ENCODE results near the gene CXCL12. TPM values are rescaled to one million over a fixed set of nuclear protein-coding genes. Genes with fewer than 3 reads are reported as not detected.

The CXCL12 gene
- total RNA-seq, 4 donors from 2014 or later: 44.7 to 81.2 (median 56.9) TPM

DNA sequence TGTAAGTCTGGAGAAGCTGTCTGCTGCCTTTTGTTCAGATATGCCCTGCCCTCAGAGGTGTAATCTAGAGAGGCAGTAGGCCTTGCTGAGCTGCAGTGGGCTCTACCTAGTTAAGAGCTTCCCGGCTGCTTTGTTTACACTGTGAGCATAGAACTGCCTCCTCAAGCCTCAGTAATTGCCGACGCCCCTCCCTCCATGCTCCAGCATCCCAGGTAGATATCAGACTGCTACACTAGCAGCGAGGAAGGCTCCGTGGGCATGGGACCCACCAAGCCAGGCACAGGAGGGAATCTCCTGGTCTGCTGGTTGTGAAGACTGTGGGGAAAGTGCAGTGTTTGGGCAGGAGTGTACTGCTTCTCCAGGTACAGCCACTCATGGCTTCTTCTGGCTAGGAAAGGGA lies 26.4 kb upstream of the CXCL12 start:
- no peaks in the 10 kb centered on the region for H3K36me3 ChIP-seq
- 80% methylated on average over 1 of the region's 5 CpGs; no CpG with 5 or more reads in 1 of the 2 donors for WGBS, 2 donors (ENCODE audit: low coverage in 1 of 2)
- H3K4me1 ChIP-seq: peaks cover 0 to 2% (median 1%) of the 10 kb centered on the region in 3 donors
- peaks cover 0 to 30% (median 0%) of the 10 kb centered on the region in 3 donors for H3K9me3 ChIP-seq
- TF ChIP-seq, protein P1, sequence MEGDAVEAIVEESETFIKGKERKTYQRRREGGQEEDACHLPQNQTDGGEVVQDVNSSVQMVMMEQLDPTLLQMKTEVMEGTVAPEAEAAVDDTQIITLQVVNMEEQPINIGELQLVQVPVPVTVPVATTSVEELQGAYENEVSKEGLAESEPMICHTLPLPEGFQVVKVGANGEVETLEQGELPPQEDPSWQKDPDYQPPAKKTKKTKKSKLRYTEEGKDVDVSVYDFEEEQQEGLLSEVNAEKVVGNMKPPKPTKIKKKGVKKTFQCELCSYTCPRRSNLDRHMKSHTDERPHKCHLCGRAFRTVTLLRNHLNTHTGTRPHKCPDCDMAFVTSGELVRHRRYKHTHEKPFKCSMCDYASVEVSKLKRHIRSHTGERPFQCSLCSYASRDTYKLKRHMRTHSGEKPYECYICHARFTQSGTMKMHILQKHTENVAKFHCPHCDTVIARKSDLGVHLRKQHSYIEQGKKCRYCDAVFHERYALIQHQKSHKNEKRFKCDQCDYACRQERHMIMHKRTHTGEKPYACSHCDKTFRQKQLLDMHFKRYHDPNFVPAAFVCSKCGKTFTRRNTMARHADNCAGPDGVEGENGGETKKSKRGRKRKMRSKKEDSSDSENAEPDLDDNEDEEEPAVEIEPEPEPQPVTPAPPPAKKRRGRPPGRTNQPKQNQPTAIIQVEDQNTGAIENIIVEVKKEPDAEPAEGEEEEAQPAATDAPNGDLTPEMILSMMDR (IDR thresholded peaks at IDR 0.05): no peak
- TF ChIP-seq POLR2A (IDR thresholded peaks at IDR 0.05) (no peak), EP300 (IDR thresholded peaks at IDR 0.05) (no peak), POLR2AphosphoS5 (IDR thresholded peaks at IDR 0.05) (no peak)
- ATAC-seq: no peak
- no peaks in the 10 kb centered on the region for H3K27me3 ChIP-seq
- H3K4me3 ChIP-seq: no peak overlapping the region
- H3K27ac ChIP-seq: no peak overlapping the region

DNA sequence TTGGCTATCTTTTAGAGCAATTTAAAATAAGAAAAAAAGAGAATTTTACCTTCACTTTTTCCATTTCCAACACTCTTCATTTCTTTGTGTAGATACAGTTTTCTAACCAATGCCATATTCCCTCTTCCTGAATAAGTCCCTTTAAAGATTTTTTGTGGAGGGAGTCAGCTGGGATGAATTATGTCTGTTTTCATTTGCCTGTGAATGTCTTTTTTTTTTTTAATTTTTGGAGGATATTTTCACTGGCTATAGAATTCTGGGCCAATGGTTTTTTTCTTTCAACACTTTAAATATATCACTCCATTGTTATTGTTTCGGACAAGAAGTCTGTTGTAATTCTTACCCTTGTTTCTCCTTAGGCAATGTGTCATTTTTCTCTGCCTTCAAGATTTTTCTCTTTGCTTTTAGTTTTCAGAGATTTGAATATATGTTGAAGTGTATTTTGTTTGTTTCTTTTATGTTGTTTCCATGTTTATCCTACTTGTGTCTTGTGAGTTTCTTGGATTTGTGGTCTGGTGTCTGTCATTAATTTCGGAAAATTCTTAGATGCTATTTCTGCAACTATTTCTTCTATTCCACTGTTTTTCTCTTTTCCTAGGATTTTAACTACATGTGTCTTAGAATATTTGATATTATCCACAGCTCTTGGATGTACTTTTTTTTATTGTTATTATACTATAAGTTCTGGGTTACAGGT lies 20.0 kb upstream of the CXCL12 start:
- 86 to 100% methylated on average over 1 to 2 of the region's 2 CpGs for WGBS, 2 donors (ENCODE audit: low coverage in 1 of 2)
- no peaks in the 10 kb centered on the region for H3K36me3 ChIP-seq
- no peak overlapping the region for H3K4me3 ChIP-seq
- no peak for ATAC-seq
- H3K4me1 ChIP-seq: no peaks in the 10 kb centered on the region
- H3K9me3 ChIP-seq: peaks cover 0 to 8% (median 0%) of the 10 kb centered on the region in 3 donors
- H3K27ac ChIP-seq: no peak overlapping the region
- TF ChIP-seq, protein P1 (IDR thresholded peaks at IDR 0.05): no peak
- TF ChIP-seq EP300 (IDR thresholded peaks at IDR 0.05): no peak
- no peaks in the 10 kb centered on the region for H3K27me3 ChIP-seq

DNA sequence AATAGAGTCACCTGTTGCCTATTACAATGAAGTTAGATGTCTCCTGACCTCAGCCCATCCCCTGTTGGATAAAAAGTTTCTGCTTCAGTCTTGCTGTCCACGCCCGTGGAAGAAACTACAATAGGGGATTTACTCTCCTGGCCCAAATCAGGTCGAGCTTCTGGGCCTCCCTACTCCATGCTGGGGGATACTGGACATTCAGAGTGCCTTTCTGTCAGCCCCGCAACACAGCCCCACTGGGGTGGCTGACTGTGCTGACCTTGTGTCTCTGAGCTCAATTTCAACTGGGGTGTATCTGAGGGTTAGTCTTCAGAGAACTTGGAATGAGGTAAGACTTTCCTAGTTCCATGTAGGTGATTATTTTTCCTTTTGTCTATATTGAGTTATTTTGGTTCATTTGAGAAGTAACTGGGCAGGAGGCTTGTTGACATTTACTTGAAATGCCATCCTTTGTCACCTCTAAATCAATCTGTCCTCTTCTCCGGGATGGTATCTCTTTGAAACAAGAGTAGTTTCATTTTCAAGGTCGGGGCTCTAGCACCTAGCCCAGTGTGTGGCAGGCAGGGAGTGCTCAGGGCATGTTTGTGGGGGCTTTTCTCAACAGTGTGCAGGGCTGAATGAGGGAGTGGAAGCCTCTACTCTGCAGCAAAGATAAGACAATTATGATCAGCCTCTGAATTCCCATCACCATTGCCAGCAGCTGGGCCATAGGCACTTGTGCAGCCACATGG lies 17.7 kb upstream of the CXCL12 start:
- Histone ChIP-seq H3K4me3 (no peak overlapping the region), H3K27ac (no peak overlapping the region), H3K4me1 (no peaks in the 10 kb centered on the region), H3K9me3 (peaks cover 0 to 8% (median 0%) of the 10 kb centered on the region in 3 donors), H3K36me3 (no peaks in the 10 kb centered on the region), H3K27me3 (peaks cover 3% of the 10 kb centered on the region)
- TF ChIP-seq EP300 (IDR thresholded peaks at IDR 0.05): no peak
- TF ChIP-seq, protein P1 (IDR thresholded peaks at IDR 0.05): no peak
- no peak for TF ChIP-seq POLR2A (IDR thresholded peaks at IDR 0.05)
- no peak for ATAC-seq
- WGBS, 2 donors (ENCODE audit: low coverage in 1 of 2): 85 to 96% methylated on average over 5 of the region's 6 CpGs

DNA sequence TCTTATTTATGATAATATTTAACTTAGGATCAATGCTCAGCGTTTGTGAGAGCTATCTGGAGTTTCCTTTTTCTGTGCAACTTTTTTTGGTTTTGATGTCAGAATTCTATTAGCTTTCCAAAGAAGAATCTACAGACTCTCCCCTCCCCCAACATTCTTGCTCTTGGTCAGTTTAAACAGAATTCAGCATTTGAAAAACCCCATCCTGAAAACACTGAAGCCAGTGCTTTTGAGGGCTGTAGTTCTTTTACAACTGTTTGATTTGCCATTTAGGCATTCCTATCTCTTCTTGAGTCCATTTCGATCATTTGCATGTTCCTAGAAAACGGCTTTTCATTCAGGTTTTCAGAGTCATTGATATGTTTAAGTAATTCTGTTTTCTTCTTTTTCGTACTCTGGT lies 15.6 kb upstream of the CXCL12 start:
- Histone ChIP-seq H3K27ac (no peak overlapping the region), H3K9me3 (peaks cover 0 to 7% (median 0%) of the 10 kb centered on the region in 3 donors), H3K4me3 (no peak overlapping the region), H3K4me1 (no peaks in the 10 kb centered on the region), H3K27me3 (peaks cover 8% of the 10 kb centered on the region), H3K36me3 (no peaks in the 10 kb centered on the region)
- no peak for ATAC-seq
- TF ChIP-seq, protein P1 (IDR thresholded peaks at IDR 0.05): no peak
- TF ChIP-seq EP300 (IDR thresholded peaks at IDR 0.05): no peak
- WGBS, 2 donors (ENCODE audit: low coverage in 1 of 2): 28 to 56% methylated on average over 4 of the region's 4 CpGs
